RPMI7951 (cell line): ENCODE measurements around the gene ICE1. TPM values are rescaled to one million over a fixed set of nuclear protein-coding genes. Genes with fewer than 3 reads are reported as not detected.
"Not testable (repeated sequence)": the region's sequence is repeated elsewhere in the genome, so short reads cannot be mapped to it uniquely, and the experiment has no call there.

Experiments used
- DNase-seq: peaks from one replicate; pipeline ENCODE4 v3.0.0-alpha.2; 2012; ENCODE audit warnings: low read depth
- total RNA-seq: library from RNA; depleted of rRNA; stranded (reverse); fragments of >200 nt; shearing (Covaris generic); gene quantifications from 2 replicates; pipeline ENCODE4 v1.2.3, GENCODE V29; 2014

The ICE1 gene
- total RNA-seq, 1 experiment from 2014 or later, result 19.8 TPM

DNA sequence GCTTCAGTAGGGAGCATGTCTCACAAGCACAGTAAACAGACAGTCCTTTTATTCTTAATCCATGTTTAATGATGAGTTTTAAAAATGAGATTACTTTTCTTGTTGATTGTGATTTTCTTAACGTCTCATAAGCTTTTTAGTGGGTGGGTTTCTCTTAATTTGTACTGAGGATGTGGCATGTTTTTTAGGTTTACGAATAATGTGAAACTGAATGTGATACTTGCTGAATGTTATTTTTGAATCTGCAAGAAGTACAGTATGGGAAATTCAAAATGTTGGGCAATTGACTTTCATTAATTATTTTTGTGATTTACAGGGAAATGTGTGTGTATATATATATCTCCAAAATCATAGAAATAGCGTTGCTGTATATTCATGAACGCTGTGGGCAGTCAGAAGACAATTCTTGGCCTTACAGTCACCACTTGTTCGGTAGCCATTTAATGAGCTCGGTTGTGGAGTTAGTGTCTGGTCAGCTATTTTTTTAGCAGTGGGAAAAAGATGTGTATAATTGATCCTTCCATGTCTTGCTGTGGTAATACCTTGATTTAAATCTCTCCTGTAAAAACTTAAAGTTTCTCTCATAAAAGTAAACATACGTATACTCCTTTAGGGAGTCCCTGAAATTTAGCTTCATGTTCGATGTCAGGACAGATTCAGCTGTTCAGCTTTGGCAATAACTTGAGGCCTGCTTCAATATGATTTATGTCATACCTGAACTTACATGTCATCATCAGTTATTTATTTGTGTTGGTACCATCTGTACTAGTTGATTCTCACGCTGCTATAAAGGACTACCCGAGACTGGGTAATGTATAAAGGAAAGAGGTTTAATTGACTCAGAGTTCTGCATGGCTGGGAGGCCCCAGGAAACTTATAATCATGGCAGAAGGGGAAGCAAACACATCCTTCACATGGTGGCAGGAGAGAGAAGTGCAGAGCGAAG is 15.0 kb downstream of the ICE1 start:
- DNase-seq, result no peak

DNA sequence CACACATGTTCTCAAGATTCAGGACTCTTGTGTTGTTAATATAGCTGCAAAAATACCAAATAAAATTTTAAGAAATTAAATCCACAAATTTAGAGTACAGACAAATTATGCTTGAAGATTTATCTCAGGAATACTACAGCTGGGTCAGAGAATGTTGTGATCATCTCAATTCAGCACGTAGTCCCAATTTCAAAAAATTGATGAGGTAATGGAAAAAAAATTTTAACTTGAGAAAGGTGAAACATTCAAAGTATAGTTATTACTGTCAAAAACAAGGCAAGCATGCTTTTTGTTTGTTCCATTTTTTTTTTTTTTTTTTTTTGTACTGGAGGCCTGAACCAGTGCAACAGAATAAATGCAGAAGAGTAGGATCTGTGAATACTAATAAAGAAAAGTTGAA is 29.4 kb downstream of the ICE1 start:
- no peak for DNase-seq

DNA sequence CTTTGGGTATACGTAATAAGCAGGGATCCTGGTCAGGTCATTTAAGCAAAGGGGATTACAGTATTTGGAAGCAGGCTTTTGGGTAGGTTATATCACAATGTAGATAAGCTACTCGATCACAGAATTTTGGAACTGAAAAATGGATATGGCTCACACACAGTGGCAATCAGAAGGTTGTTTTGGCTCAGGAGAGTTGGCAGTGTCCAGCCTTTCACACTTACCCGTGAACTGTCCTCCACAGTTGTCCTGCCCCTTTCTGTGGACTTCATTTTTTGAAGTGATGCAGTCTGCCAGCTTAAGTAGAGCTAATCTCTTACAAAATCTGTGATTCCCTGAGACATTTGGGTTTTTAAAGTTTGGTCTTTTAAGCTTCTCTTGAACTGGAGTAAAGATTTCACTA is 30.7 kb downstream of the ICE1 start:
- DNase-seq, result no peak

DNA sequence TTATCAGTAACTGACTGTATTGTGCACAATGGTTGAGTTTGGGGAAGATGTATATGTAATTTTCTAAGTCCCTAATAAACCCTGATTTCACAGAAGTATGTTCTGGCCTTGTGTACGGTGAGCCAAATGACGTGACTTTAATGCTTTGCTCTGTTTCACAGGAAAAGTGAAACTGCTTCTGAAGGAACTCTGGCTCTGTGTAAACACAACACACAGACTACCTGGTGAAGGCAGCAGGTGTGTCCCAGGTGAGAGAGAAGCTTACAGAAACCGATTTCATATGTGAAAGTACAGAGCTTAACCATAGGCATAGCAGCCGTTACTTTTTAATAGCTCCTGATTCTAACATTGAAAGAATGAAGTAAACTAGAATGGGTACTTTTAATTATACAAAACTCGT is 31.9 kb downstream of the ICE1 start:
- DNase-seq, result no peak

DNA sequence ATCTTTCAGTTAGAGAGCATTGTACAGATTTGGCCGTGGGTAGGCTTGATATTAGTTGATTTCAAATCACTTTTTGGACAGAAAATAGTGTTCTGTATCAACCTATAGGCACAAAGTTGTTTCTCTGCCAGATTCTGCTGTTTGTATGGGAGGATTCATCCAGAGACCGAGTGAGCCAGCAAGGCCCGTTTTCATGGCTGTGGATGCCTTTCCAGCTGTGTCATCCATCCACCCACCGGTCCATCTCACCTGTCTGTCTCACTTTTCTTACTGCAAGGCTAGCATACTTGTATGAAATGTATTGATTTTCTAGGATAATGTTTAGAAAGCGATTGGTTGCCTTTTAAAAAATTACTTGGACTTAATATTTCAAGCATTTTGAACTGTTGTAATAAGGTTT is 34.4 kb downstream of the ICE1 start:
- DNase-seq, result no peak

DNA sequence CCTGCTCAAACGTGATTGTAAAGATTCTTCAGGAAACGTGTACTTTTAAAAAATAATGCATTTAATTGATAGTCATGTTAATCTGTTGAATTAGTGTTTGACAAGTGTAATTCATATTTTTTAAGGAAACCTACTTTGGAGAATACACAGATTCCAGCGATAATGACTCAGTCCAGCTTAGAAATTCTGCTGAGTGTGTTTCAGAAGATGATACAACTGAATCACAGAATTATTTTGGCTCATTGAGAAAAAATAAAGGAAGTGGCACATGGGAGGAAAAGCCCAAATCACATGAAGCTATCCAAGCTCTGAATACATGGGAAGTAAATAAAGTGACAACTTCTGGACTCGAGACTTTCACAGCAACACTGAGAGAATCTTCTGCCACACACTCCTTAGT is 37.8 kb downstream of the ICE1 start:
- DNase-seq, result no peak

DNA sequence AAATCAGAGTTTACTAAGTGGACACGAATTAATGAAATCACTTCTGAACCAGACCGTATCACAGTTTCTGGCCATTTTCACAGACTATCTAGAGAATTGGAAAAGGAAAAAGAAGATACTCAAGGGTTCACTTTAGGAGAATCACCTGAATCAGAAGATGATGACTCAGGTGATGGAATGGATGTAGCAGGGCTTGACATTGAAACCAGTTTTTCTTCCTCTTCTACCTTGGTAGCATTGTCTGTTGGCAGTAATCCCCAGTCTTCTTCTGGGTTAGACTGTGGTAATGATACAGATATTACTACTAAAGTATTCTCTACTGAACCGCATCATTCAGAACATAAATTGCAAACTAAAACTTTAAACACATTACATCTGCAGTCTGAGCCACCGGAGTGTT is 38.5 kb downstream of the ICE1 start:
- DNase-seq, result no peak

DNA sequence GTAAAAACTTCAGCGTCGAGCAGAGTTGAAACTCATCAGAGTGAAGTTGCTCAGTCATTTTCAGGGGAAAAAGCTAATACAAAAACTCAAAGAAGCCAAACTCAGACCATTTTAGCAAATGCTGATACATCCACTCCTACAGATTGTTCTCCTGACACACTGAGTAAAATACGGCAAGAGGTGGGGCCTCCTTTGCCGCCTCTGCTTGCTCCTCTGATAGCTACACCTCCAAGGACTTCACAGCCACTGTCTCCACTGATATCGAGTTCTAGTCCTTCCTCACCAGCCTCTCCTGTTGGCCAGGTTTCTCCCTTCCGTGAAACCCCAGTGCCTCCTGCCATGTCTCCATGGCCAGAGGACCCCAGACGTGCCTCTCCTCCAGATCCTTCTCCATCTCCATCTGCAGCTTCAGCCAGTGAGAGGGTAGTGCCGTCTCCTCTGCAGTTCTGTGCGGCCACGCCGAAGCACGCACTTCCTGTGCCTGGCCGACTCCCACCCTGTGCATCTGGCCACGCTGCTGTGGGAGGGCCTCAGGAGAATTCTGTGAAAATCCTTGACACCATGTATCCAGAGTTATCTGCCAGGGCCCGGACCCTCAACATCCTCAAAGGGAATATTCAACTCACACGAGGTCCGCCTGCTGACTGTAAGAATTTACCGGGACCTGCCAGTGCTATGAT is 41.7 kb downstream of the ICE1 start:
- no peak for DNase-seq

DNA sequence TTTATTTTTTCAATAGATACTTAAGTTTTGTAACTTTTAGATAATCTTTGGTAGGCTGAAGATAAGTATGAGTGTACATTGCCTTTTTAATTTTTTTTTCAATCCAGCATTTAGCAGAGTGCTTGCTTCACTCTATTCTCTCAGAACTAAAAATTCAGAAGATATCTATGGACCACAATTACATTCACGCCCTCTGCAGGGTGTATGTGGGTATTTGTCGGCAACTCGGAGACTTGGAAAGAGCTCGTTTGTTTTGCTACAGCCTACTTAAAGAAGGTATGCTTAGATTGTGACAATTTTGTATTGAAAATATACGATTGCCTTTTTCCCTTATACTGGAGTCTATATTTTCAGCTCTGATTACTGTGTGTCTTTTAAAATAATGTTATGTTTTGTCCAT is 43.8 kb downstream of the ICE1 start:
- no peak for DNase-seq

DNA sequence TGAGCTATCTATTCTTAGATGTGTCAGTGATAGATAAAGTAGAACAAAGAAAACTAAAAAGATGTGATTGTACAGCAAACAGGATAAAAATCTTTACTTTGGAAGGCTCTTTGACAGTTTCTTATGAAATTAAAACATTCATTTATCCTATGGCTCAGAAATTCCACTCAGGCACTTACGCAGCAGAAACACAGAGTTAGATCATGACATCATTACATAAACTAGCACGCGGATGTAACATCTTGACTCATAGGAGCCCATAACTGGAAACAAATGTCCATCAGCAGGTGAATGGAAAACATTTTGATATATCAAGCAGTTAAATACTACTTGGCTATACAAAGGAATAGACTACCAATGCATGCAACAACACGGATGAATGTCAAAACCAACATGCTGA is 45.3 kb downstream of the ICE1 start:
- DNase-seq, result no peak

DNA sequence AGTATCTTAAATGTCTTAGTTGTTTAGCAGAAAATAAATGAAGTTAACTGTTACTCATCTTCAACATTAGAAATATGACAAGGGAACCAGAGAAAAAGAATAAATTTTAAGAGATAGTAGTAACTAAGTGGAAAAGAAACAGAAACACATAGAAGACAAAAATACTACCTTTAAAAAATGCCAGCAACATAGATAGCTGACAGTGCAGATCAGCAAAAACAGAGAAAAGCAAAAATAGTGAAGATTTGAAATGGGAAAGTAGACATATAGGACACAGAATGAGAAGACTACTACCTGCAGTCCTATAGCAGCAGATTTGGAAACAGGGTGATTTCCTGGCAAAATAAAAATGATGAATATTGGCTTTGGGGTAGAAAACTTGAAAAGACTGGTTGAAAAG is 48.5 kb downstream of the ICE1 start:
- no peak for DNase-seq

DNA sequence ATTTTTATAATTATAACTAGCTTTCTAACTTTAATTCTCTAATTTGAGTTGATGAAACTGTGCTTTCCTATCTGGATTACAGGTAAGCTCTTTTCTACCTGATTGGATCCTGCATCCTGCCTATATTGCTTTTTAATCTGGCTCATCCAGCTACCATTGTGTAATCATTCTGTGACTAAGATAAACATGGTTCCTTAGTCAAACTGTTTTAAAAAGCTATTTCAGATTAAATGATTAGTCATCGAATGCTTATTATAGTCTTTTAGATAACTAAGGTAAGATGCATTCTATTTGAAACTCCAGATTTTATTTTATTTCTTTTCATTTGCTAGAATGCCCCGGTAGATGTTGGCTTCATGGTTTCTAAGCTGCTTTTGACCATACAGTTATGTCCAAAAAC is 50.7 kb downstream of the ICE1 start:
- no peak for DNase-seq

DNA sequence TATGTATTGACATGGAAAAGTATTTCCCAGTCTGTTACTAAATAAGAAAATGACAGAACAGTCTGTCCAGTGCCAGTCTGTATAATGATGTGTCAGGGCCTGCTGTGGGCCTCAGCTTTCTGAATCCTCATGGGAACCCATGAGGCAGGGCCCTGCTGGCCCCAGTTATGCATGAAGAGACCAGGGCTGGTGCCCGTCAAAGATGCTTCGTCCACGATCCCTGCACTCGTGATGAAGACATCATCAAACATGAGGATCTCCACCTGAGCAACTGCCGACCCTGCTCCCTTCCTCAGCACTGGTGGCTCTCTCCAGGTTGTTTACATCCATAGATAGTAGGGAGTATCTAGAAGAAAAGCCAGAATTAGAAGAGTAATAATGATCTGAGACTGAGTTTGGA is 52.5 kb downstream of the ICE1 start:
- DNase-seq, result no peak

DNA sequence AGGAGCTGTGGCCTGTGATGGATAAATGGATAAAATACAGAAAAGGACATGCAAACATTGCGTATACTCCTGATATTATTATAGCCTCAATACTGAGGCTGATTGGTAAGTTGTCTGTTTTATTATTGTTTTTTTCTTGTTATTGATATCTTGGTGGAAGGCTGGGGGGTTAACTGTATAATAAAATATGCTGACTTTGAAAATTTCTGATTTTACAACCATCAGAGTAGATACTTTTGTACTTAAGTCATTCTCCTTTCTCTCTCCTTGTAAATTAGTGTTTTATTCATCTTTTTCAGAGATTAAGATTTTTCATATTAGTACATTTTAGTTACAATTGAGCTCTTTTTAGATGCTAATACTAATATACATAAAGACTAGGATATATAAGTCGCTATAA is 53.5 kb downstream of the ICE1 start:
- DNase-seq, result no peak

DNA sequence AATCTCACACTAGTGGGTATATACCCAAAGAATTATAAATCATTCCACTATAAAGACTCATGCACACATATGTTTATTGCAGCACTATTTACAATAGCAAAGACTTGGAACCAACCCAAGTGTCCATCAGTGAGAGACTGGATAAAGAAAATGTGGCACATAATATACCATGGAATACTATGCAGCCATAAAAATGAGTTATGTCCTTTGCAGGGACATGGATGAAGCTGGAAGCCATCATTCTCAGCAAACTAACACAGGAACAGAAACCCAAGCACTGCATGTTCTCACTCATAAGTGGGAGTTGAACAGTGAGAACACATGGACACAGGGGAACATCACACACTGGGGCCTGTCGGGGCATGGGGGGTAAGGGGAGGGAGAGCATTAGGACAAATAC is 57.1 kb downstream of the ICE1 start:
- not testable (repeated sequence) for DNase-seq

DNA sequence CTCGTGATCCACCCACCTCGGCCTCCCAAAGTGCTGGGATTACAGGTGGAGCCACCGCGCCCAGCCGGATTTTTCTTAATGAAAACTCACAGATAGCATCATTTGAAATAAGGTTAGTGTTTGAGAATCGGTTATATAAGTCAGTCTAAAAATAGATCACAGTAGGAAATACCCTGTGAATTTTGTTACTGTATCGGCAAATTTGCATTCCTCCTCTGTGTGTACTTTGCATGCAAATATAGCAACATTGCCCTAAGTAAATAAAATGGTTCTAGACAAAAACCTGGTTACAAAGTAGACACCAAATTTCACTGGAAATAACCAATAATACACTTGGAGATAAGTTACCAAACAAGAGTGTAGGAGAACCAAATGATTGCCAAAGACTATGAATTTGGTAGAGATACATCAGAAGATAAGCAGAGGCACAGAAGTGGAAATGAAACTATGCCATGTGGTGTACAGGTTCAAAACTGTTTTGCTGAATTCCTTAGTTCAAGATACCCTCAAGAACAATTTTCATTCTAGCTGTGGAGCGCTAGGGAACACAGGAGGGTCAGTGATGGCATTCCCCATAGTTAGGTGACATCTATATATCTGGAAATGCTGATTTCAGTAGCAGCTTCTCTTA is 58.1 kb downstream of the ICE1 start:
- DNase-seq, result no peak

DNA sequence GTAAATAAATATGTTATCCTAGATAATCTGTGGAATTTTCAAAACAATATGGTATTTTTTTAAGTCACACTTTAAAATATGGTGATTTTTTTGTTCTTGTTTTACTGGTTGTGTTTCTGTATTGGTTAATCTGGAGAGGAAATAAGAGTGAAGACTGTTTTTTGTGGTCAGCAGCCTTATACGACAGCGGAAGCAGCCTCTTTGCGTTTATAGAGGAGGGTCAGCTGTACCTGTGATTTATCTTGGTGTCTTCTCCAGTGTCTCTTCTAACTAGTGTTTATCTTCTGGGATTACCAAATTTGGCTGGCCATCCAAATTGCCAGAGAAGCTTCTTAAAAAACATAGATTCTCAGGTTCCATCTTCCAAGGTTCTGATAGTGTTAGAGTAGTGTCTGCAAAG is 58.7 kb downstream of the ICE1 start:
- no peak for DNase-seq

DNA sequence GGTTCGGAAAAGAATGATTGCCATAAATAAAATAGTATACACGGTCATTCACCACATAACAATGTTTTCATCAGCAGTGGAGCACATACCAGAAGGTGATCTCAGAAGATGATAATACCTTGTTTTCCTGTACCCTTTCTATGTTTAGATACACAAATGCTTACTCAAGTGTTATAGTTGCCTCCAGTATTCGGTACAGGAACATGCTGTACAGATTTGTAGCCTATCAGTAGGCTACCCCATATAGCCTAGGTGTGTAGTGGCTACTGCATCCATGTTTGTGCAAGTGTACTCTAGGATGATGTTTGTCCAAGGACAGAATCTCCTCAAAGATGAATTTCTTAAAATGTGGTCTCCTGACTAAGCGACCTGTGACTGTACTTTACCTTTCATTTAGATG is 59.2 kb downstream of the ICE1 start:
- no peak for DNase-seq

DNA sequence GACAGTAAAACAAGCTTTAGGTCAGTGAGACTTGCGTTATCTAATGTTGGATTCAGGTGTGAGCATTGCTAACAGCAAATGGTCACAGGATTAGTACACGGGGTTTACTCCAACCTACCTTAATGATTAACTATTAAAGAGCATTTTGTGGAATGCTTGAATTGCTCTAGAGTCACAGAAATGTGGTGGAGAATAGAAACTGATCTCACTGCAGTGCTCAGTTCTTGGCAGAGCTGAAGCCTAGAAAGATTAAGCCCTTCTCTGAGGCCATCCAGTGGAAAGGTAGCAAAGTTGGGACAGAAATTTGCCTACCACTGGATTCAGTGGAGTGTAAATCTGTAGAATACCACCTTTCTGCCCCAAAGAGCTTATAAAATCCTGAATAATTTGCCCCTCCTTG is 60.9 kb downstream of the ICE1 start:
- DNase-seq, result no peak

DNA sequence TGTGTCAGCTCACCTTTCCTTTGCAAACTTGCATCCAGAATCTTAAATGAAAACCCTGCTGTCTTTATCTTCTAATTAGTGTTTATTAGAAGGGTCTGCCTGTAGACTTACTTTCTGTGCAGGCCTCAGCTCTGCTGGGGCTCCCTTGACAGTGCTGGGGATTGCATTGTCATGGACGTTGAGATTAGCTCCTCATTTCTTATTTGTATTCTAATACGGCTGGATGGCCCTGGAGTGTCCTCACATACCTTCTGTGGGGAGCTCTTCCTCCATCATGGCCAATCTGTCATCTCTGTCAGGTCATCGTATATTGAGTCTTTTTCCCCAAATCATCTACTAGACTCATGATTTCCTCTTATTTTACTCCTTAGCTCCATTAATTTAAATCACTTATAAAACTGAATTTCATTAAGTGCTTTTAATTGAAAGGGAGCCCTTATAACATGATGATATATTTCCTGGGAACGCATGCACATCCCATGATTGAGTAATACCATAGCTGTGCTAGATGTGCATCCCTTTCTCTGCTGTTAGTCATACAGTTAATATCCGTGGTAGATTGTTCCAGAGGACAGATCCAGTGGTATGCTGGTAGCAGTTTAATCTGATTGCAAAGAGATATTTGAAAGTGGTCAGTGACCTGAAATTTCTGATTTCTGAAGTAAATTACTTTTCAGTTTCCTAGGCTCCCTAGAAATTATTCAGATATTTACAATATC is 61.6 kb downstream of the ICE1 start:
- peak; percentile 1 for DNase-seq

DNA sequence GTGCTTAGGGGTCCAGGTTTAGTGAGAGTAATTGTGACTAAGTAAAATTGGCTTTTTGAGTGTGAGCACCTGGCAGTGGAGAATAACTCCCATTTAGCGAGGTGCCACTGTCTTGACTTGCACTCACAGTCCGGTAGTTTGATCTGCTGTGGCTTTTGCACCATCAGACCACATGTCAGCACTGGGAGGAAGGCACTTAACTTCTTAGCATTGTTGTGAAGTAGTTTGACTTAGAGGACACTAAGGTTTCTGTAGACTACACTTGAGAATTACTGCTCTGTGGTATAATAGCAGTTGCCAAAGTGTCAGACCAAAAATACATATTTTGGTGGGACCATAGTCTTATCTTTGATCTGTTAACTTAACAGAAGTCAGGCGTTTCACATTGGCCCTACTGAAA is 63.6 kb downstream of the ICE1 start:
- no peak for DNase-seq
